Measurements from ENCODE around the gene LAMB1.

DNA sequence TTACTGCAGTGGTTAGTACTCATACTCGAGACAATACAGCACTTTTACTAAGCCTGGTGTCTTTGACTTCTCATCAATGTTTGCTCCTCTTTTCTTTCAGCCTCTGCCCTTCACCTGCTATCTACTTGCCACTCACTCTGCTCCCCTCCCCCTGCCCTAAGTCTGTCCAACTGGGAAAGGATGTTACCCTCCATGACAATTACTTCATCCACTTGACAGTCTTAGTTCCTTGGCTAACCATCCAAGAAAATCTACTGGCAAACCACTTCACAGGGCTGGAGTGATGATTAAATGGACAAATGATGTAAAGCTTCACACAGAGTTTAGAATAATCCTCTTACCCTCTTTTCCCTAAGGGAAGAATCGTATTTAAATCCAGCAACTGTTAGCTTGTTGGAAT, 120.2 kb downstream of the LAMB1 start:
- TF ChIP-seq, protein P1, sequence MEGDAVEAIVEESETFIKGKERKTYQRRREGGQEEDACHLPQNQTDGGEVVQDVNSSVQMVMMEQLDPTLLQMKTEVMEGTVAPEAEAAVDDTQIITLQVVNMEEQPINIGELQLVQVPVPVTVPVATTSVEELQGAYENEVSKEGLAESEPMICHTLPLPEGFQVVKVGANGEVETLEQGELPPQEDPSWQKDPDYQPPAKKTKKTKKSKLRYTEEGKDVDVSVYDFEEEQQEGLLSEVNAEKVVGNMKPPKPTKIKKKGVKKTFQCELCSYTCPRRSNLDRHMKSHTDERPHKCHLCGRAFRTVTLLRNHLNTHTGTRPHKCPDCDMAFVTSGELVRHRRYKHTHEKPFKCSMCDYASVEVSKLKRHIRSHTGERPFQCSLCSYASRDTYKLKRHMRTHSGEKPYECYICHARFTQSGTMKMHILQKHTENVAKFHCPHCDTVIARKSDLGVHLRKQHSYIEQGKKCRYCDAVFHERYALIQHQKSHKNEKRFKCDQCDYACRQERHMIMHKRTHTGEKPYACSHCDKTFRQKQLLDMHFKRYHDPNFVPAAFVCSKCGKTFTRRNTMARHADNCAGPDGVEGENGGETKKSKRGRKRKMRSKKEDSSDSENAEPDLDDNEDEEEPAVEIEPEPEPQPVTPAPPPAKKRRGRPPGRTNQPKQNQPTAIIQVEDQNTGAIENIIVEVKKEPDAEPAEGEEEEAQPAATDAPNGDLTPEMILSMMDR (conservative IDR thresholded peaks at IDR 0.05 in 1 of 2, IDR thresholded peaks at IDR 0.05 in 1 of 2; ENCODE audit: extremely low read depth in 1 of 2, insufficient read depth in 1 of 2, low read depth in 1 of 2, low read length in 2 of 2), result no peak
- TF ChIP-seq EZH2 (IDR thresholded peaks at IDR 0.05; ENCODE audit: borderline replicate concordance, low read length), result no peak
